GM15510 (cell line): ENCODE results near the gene FHIT.

Experiments used
- POLR2A ChIP-seq: IDR thresholded peaks from 3 replicates; pipeline ENCODE4 v1.6.1; 2011; ENCODE audit warnings: borderline replicate concordance; ENCODE audit not compliant: insufficient read length; ENCODE audit errors: extremely low read depth

The FHIT gene

GRCh38 chr3:60890226-60890625 lies 361.0 kb downstream of the FHIT start:
- TF ChIP-seq POLR2A, result no peak

DNA sequence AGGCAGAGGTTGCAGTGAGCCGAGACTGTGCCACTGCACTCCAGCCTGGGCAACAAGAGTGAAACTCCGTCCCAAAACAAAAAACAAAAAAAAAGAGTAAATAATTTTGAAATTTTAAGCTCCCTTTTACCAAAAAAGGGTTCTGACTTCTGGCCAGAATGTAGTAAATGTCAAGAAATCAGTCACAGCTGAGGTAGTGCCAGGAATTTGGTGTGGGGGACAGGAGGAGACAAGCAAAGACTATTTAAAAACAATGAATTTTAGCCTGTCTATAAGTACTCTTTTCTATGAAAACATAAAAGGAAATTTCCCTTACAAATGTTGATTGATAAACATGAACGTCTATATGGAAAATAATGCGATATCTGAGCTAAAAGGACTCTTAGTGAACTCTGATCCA lies 363.7 kb downstream of the FHIT start:
- no peak for TF ChIP-seq POLR2A

- no peak for TF ChIP-seq POLR2A
Observed at GRCh38 chr3:60886518-60886917, 364.7 kb downstream of the FHIT start.

DNA sequence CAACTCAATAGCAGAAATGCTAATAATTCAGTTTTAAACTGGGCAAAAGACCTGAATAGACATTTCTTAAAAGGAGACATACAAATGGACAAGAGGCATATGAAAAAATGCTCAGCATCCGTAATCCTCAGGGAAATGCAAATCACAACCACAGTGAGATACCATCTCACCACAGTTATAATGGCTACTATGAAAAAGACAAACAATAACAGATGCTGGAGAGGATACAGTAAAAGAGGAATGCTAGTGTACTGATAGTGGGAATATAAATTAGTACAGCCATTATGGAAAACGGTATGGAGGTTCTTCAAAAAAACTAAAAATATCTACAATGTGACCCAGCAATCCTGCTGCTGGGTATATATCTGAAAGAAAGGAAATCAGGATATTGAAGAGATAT lies 367.2 kb downstream of the FHIT start:
- TF ChIP-seq POLR2A, result no peak

- TF ChIP-seq POLR2A, result no peak
Observed at GRCh38 chr3:60877188-60877587, 374.1 kb downstream of the FHIT start.

GRCh38 chr3:60870396-60870795 lies 380.9 kb downstream of the FHIT start:
- TF ChIP-seq POLR2A, result no peak

DNA sequence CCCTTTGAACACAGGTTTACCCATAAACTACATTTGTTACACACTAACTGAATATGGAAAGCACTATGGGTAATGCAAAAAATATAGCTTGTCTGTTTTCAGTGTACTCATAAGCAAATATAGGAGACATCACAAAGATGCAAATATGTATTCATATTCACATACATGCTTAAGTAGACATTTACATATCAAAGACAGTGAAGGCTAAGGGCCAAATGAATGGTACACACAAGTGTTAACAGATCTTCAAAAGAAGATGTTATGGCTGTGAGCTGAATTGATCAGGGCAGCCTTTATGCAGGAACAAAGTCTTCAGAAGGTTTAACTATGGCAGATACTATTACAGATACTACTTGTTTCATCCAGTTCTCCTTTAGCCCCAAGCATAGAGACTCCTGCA lies 384.1 kb downstream of the FHIT start:
- TF ChIP-seq POLR2A, result no peak

DNA sequence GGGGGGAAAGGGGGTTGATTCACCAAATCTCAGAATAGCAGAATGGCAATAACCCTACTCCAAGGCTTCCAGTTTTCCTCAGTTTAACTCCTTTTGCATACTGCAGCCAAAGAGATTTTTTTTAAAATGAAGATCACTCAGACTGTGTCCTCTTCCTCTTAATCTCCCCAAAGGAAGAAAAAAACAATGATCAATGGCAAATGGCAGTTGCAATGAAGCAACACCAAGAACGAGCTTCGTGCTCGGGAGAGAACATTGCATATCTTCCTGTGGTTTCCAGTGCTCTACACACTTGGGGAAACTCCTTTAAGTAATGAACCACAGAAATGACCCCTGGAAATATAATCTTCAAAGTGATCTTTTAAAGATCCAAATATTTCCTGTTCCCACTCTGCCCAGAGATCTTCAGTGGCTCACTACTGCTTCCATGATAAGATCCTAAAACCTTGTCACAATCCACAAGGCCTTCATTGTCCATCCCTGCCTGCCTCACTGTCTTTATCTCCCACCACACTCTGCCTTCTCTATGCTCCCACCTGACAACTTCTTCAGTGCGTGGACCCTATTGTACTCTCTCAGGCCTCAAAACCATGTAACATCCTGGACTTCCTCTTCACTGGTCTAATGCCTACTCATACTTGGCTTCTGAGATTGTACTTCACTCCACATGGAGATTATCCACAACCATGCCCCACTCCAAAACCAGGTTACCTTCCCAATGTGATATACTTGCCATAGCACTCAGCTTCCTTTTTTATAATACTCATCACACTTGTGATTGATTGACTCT lies 394.8 kb downstream of the FHIT start:
- TF ChIP-seq POLR2A, result no peak

- TF ChIP-seq POLR2A, result no peak
Observed at GRCh38 chr3:60855250-60855649, 396.0 kb downstream of the FHIT start.

GRCh38 chr3:60854791-60855190 lies 396.5 kb downstream of the FHIT start:
- TF ChIP-seq POLR2A, result no peak

DNA sequence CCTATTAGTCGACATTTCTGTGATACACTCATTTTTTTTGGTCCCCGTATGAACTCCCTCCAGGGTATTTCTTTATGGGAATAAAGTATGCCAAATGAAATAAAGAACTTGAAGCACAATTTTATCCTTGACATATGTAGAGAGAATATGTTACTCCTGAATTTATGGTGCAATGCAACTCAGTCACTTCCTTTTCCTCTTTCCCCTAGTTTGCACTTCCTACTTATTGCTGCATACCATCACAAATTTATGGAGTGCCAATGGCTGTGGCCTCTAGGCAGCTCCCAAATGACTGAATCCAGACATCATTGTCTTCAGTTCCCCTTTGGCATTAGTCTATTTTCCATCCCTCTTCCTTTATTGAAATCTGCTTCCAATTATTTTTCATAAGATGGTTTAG lies 403.5 kb downstream of the FHIT start:
- TF ChIP-seq POLR2A, result no peak

GRCh38 chr3:60844256-60844655 lies 407.0 kb downstream of the FHIT start:
- no peak for TF ChIP-seq POLR2A

DNA sequence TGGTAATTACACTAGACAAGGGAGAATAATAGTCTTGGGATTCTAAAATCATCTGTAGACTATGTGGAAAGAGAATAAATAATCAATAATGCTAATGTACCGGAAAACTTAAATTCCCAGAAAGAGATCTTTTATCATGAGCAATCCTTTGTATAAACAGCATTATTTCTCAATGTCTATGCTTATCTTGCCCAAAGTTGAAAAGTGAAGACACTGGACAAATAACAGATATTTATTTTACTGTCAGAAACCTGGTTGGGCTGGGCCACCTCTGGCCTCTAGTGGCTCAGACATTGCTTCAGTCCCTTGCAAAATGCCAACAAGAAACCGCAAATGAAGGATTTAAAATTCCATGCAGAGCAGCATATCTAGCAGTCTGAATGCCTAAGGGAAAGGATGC lies 409.9 kb downstream of the FHIT start:
- TF ChIP-seq POLR2A, result no peak

DNA sequence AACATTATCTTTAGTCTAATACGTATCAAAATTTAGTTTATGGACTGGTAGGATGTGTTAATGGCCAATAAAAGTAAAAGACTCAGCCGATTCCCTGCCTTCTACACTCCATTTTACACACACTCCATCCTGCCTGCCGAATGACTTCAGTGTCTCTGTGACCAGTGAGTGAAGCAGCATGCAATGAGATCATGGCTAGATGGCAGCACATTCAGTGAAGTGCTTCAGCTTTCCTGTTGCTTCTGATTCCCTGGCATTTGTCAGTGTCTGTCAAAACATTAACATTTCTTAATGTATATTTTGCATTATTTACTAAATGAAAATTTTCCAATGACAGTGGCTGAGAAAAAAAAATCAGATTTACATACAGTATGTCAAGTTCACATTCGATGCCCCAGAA lies 412.0 kb downstream of the FHIT start:
- no peak for TF ChIP-seq POLR2A

DNA sequence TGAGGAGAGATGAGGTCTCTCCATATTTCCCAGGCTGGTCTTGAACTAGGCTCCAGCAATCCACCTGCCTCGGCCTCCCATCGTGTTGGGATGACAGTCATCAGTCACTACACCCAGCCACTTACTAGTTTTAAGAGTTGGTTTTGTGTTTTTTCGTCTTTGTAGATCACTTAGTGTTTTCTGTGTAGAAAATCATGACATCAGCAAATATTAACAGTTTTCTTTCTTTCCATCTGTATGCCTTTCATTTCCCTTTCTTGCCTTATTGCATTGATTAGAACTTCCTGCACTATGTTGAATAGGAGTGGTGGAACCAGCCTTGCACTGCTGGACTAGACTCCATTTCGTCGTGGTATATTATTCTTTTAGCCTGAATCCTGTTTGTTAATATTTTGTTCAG lies 415.5 kb downstream of the FHIT start:
- TF ChIP-seq POLR2A, result no peak

GRCh38 chr3:60829058-60829457 lies 422.2 kb downstream of the FHIT start:
- TF ChIP-seq POLR2A, result no peak

- no peak for TF ChIP-seq POLR2A
Observed at GRCh38 chr3:60827666-60828065, 423.6 kb downstream of the FHIT start.
